ENCODE measurements around the gene IFI30.
A peak's percentile ranks its signal among the peaks of the same experiment; 100 is the strongest.

IFI30 gene

GRCh38 chr19:18160493-18160970, 13.1 kb upstream of the IFI30 start:
- Histone ChIP-seq H3K27me3 (replicated peaks in 2 of 5; ENCODE audit: control insufficient read depth in 4 of 5, insufficient read depth in 5 of 5, low read length in 4 of 5) (no peaks in the 10 kb centered on the region), H3K9me3 (ENCODE audit: control extremely low read depth in 1 of 5, control insufficient read depth in 4 of 5, insufficient read depth in 2 of 5, low read depth in 1 of 5, low read length in 4 of 5) (no peaks in the 10 kb centered on the region), H3K27ac (ENCODE audit: insufficient read depth in 1 of 2, low read depth in 1 of 2, low read length in 2 of 2, poor library complexity in 1 of 2, severe bottlenecking in 2 of 2) (peak overlapping the region in 1 of 2 experiments; percentile 61), H3K4me3 (ENCODE audit: control insufficient read depth in 1 of 7, extremely low read depth in 1 of 7, insufficient read depth in 4 of 7, low read depth in 2 of 7, low read length in 6 of 7) (peak overlapping the region in 3 of 7 experiments; percentile 5 to 57 (median 51)), H3K4me1 (ENCODE audit: control extremely low read depth in 1 of 4, control insufficient read depth in 4 of 4, insufficient read depth in 4 of 4, low read length in 3 of 4) (peaks cover 0 to 40% (median 28%) of the 10 kb centered on the region in 4 experiments), H3K36me3 (ENCODE audit: control insufficient read depth in 4 of 4, insufficient read depth in 4 of 4, low read length in 3 of 4) (peaks cover 0 to 59% (median 29%) of the 10 kb centered on the region in 4 experiments)
- POLR2A ChIA-PET = interaction anchor here (0.5 kb wide), 1 partner anchor 136 kb away, joined by 3 read pairs; no protein-coding TSS in a partner anchor
- CTCF ChIA-PET = interaction anchor here (0.8 to 2.9 kb wide), 9 partner anchors 9 to 214 kb away, joined by 3 to 18 read pairs (median 5); partner anchors contain the start of gene IFI30
- DNase-seq = no peak
- WGBS (ENCODE audit: insufficient coverage) = 80% methylated on average over 13 of the region's 13 CpGs

- peaks cover 0 to 59% (median 31%) of the 10 kb centered on the region in 4 experiments for H3K36me3 ChIP-seq (ENCODE audit: control insufficient read depth in 4 of 4, insufficient read depth in 4 of 4, low read length in 3 of 4)
- peak overlapping the region in 1 of 2 experiments; percentile 61 for H3K27ac ChIP-seq (ENCODE audit: insufficient read depth in 1 of 2, low read depth in 1 of 2, low read length in 2 of 2, poor library complexity in 1 of 2, severe bottlenecking in 2 of 2)
- no peaks in the 10 kb centered on the region for H3K27me3 ChIP-seq (replicated peaks in 2 of 5; ENCODE audit: control insufficient read depth in 4 of 5, insufficient read depth in 5 of 5, low read length in 4 of 5)
- peak overlapping the region in 5 of 7 experiments; percentile 11 to 57 (median 31) for H3K4me3 ChIP-seq (ENCODE audit: control insufficient read depth in 1 of 7, extremely low read depth in 1 of 7, insufficient read depth in 4 of 7, low read depth in 2 of 7, low read length in 6 of 7)
- ChIA-PET POLR2A (interaction anchor here (0.5 kb wide), 1 partner anchor 137 kb away, joined by 3 read pairs; no protein-coding TSS in a partner anchor), CTCF (interaction anchor here (0.8 to 2.9 kb wide), 9 partner anchors 10 to 214 kb away, joined by 3 to 18 read pairs (median 5); partner anchors contain the start of gene IFI30)
- 12% methylated on average over 24 of the region's 66 CpGs for WGBS (ENCODE audit: insufficient coverage)
- DNase-seq = peak; percentile 65 to 71 (median 70)
- peaks cover 0 to 34% (median 25%) of the 10 kb centered on the region in 4 experiments for H3K4me1 ChIP-seq (ENCODE audit: control extremely low read depth in 1 of 4, control insufficient read depth in 4 of 4, insufficient read depth in 4 of 4, low read length in 3 of 4)
- H3K9me3 ChIP-seq (ENCODE audit: control extremely low read depth in 1 of 5, control insufficient read depth in 4 of 5, insufficient read depth in 2 of 5, low read depth in 1 of 5, low read length in 4 of 5) = no peaks in the 10 kb centered on the region
Measured at GRCh38 chr19:18160971-18161635, 12.5 kb upstream of the IFI30 start.

DNA sequence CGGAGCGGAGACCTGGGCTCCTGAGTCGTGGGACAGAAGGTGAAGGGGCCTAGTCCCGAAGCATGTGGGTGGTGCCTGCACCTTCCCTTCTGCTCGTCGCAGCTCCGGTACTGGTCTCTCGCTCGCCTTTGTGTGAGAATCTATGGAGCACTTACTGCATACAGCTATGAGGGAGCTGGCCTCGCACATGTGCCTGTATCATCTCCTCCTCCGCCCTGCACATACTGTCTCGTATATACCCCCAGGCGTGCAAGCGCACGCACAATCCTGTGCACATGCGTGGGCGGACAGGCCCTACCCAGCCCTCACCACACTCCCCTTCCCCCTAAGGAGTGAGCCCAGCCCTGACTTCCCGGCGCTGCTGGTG, 12.0 kb upstream of the IFI30 start:
- Histone ChIP-seq H3K27ac (ENCODE audit: insufficient read depth in 1 of 2, low read depth in 1 of 2, low read length in 2 of 2, poor library complexity in 1 of 2, severe bottlenecking in 2 of 2) (no peak overlapping the region), H3K9me3 (ENCODE audit: control extremely low read depth in 1 of 5, control insufficient read depth in 4 of 5, insufficient read depth in 2 of 5, low read depth in 1 of 5, low read length in 4 of 5) (no peaks in the 10 kb centered on the region), H3K27me3 (replicated peaks in 2 of 5; ENCODE audit: control insufficient read depth in 4 of 5, insufficient read depth in 5 of 5, low read length in 4 of 5) (no peaks in the 10 kb centered on the region), H3K4me3 (ENCODE audit: control insufficient read depth in 1 of 7, extremely low read depth in 1 of 7, insufficient read depth in 4 of 7, low read depth in 2 of 7, low read length in 6 of 7) (peak overlapping the region in 4 of 7 experiments; percentile 21 to 34 (median 32)), H3K4me1 (ENCODE audit: control extremely low read depth in 1 of 4, control insufficient read depth in 4 of 4, insufficient read depth in 4 of 4, low read length in 3 of 4) (peaks cover 0 to 29% (median 23%) of the 10 kb centered on the region in 4 experiments), H3K36me3 (ENCODE audit: control insufficient read depth in 4 of 4, insufficient read depth in 4 of 4, low read length in 3 of 4) (peaks cover 0 to 57% (median 31%) of the 10 kb centered on the region in 4 experiments)
- WGBS (ENCODE audit: insufficient coverage) = 77% methylated on average over 14 of the region's 19 CpGs
- no peak for DNase-seq
- ChIA-PET POLR2A (no interaction called here), CTCF (interaction anchor here (1.1 to 2.9 kb wide), 6 partner anchors 11 to 163 kb away, joined by 3 to 18 read pairs (median 6); partner anchors contain the start of gene IFI30)

DNA sequence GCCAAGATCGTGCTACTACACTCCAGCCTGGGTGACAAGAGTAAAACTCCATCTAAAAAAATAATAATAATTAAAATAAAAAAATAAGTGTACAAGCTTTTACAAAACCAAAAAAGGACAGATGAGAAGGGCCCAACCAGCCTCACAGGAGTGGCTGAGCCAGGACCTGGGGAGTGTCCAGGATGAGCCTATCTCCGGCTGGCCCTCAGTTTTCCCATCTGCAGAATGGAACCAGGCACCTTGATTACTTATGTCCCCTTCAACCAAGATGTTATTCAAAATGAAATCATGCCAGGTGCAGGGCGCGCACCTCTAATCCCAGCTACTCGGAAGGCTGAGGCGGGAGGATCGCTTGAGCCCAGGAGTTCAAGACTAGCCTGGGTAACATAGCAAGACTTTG, 9.5 kb upstream of the IFI30 start:
- Histone ChIP-seq H3K27ac (ENCODE audit: insufficient read depth in 1 of 2, low read depth in 1 of 2, low read length in 2 of 2, poor library complexity in 1 of 2, severe bottlenecking in 2 of 2) (no peak overlapping the region), H3K27me3 (replicated peaks in 2 of 5; ENCODE audit: control insufficient read depth in 4 of 5, insufficient read depth in 5 of 5, low read length in 4 of 5) (no peaks in the 10 kb centered on the region), H3K4me3 (ENCODE audit: control insufficient read depth in 1 of 7, extremely low read depth in 1 of 7, insufficient read depth in 4 of 7, low read depth in 2 of 7, low read length in 6 of 7) (no peak overlapping the region), H3K4me1 (ENCODE audit: control extremely low read depth in 1 of 4, control insufficient read depth in 4 of 4, insufficient read depth in 4 of 4, low read length in 3 of 4) (peaks cover 0 to 16% (median 14%) of the 10 kb centered on the region in 4 experiments), H3K36me3 (ENCODE audit: control insufficient read depth in 4 of 4, insufficient read depth in 4 of 4, low read length in 3 of 4) (peaks cover 5 to 66% (median 42%) of the 10 kb centered on the region in 4 experiments), H3K9me3 (ENCODE audit: control extremely low read depth in 1 of 5, control insufficient read depth in 4 of 5, insufficient read depth in 2 of 5, low read depth in 1 of 5, low read length in 4 of 5) (no peaks in the 10 kb centered on the region)
- CTCF ChIA-PET = interaction anchor here (0.6 to 2.0 kb wide), 6 partner anchors 8 to 88 kb away, joined by 3 to 7 read pairs (median 4); partner anchors contain the start of gene PIK3R2
- DNase-seq = no peak
- POLR2A ChIA-PET = no interaction called here
- 86% methylated on average over 1 of the region's 7 CpGs for WGBS (ENCODE audit: insufficient coverage)

GRCh38 chr19:18165794-18166544, 7.6 kb upstream of the IFI30 start:
- POLR2A ChIA-PET = interaction anchor here (0.5 to 1.1 kb wide), 3 partner anchors 15 to 249 kb away, joined by 3 to 10 read pairs (median 3); no protein-coding TSS in a partner anchor
- 97% methylated on average over 12 of the region's 15 CpGs for WGBS (ENCODE audit: insufficient coverage)
- CTCF ChIA-PET = interaction anchor here (0.7 to 2.2 kb wide), 10 partner anchors 10 to 167 kb away, joined by 3 to 13 read pairs (median 3); no protein-coding TSS in a partner anchor
- H3K4me3 ChIP-seq (ENCODE audit: control insufficient read depth in 1 of 7, extremely low read depth in 1 of 7, insufficient read depth in 4 of 7, low read depth in 2 of 7, low read length in 6 of 7) = no peak overlapping the region
- H3K27me3 ChIP-seq (replicated peaks in 2 of 5; ENCODE audit: control insufficient read depth in 4 of 5, insufficient read depth in 5 of 5, low read length in 4 of 5) = no peaks in the 10 kb centered on the region
- H3K36me3 ChIP-seq (ENCODE audit: control insufficient read depth in 4 of 4, insufficient read depth in 4 of 4, low read length in 3 of 4) = peaks cover 5 to 68% (median 43%) of the 10 kb centered on the region in 4 experiments
- H3K27ac ChIP-seq (ENCODE audit: insufficient read depth in 1 of 2, low read depth in 1 of 2, low read length in 2 of 2, poor library complexity in 1 of 2, severe bottlenecking in 2 of 2) = no peak overlapping the region
- H3K4me1 ChIP-seq (ENCODE audit: control extremely low read depth in 1 of 4, control insufficient read depth in 4 of 4, insufficient read depth in 4 of 4, low read length in 3 of 4) = peaks cover 0 to 15% (median 12%) of the 10 kb centered on the region in 4 experiments
- DNase-seq = no peak
- no peaks in the 10 kb centered on the region for H3K9me3 ChIP-seq (ENCODE audit: control extremely low read depth in 1 of 5, control insufficient read depth in 4 of 5, insufficient read depth in 2 of 5, low read depth in 1 of 5, low read length in 4 of 5)

DNA sequence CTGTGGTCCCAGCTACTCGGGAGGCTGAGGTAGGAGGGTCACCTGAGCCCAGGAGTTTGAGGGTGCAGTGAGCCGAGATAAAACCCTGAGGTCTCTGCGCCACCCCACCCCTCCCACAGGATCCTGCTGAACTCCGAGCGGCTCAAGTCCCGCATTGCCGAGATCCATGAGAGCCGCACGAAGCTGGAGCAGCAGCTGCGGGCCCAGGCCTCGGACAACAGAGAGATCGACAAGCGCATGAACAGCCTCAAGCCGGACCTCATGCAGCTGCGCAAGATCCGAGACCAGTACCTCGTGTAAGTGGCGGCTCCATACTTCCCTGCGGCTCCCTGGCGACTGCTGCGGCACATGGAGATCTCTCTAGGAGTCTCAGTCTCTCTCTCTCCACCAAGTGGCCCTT, 6.6 kb upstream of the IFI30 start:
- Histone ChIP-seq H3K36me3 (ENCODE audit: control insufficient read depth in 4 of 4, insufficient read depth in 4 of 4, low read length in 3 of 4) (peaks cover 5 to 68% (median 43%) of the 10 kb centered on the region in 4 experiments), H3K9me3 (ENCODE audit: control extremely low read depth in 1 of 5, control insufficient read depth in 4 of 5, insufficient read depth in 2 of 5, low read depth in 1 of 5, low read length in 4 of 5) (no peaks in the 10 kb centered on the region), H3K4me3 (ENCODE audit: control insufficient read depth in 1 of 7, extremely low read depth in 1 of 7, insufficient read depth in 4 of 7, low read depth in 2 of 7, low read length in 6 of 7) (no peak overlapping the region), H3K4me1 (ENCODE audit: control extremely low read depth in 1 of 4, control insufficient read depth in 4 of 4, insufficient read depth in 4 of 4, low read length in 3 of 4) (peaks cover 0 to 9% (median 6%) of the 10 kb centered on the region in 4 experiments), H3K27ac (ENCODE audit: insufficient read depth in 1 of 2, low read depth in 1 of 2, low read length in 2 of 2, poor library complexity in 1 of 2, severe bottlenecking in 2 of 2) (no peak overlapping the region), H3K27me3 (replicated peaks in 2 of 5; ENCODE audit: control insufficient read depth in 4 of 5, insufficient read depth in 5 of 5, low read length in 4 of 5) (no peaks in the 10 kb centered on the region)
- DNase-seq = no peak
- ChIA-PET POLR2A (no interaction called here), CTCF (interaction anchor here (1.0 to 2.4 kb wide), 9 partner anchors 11 to 166 kb away, joined by 3 to 16 read pairs (median 5); no protein-coding TSS in a partner anchor)
- WGBS (ENCODE audit: insufficient coverage) = 98% methylated on average over 15 of the region's 21 CpGs

All from common myeloid progenitor, CD34-positive (primary cell).